Endothelial cell of umbilical vein (primary cell): Measurements from ENCODE around the gene FXR1. TPM values are rescaled to one million over a fixed set of nuclear protein-coding genes. Genes with fewer than 3 reads are reported as not detected.

Experiments used
- BruUV-seq: library from RNA; stranded (reverse); fragments of 400-500 nt; replicated peaks from 2 replicates; lab custom pipeline; 2021; lab: Mats Ljungman, UMichigan
- CTCF ChIA-PET: fragments of 300-600, 350-600 bp; sonication (Branson Sonifier 250); formaldehyde crosslinking; loops from one replicate; lab custom pipeline; 2021; ENCODE audit warnings: antibody characterized with exemption, inconsistent platforms; lab: Charles Lee
- POLR2A ChIA-PET: fragments of 300-600, 350-600 bp; sonication (Branson Sonifier 250); formaldehyde crosslinking; loops from one replicate; lab custom pipeline; 2021; ENCODE audit warnings: antibody characterized with exemption, inconsistent platforms; lab: Charles Lee
- DNase-seq: peaks from one replicate; pipeline ENCODE4 v3.0.0-alpha.2; 2011; ENCODE audit warnings: low read depth, low spot score
- FAIRE-seq: peaks from 2 replicates; lab custom pipeline; 2011; peaks lifted over from hg19 to GRCh38; lab: Jason Lieb, UNC
- H2AFZ ChIP-seq: 2 replicates; pipeline ENCODE4 v1.6.0; 2012; ENCODE audit warnings: low read depth, low read length, control low read depth, inconsistent platforms
- H3K27ac ChIP-seq: 2 replicates; pipeline ENCODE4 v1.5.1; 2011; ENCODE audit warnings: low read depth, mild to moderate bottlenecking, control low read depth, low read length, moderate library complexity; ENCODE audit not compliant: insufficient read depth
- H3K27me3 ChIP-seq, 2 experiments: 2 replicates each; pipeline versions ENCODE4 v1.6.0 to v1.6.1; 2011; ENCODE audit warnings: low read length in 2 of 2, mixed read lengths in 1 of 2; ENCODE audit not compliant: control insufficient read depth in 2 of 2, insufficient read depth in 2 of 2
- H3K36me3 ChIP-seq, 2 experiments: 2 replicates in 1 of 2; 3 replicates in 1 of 2; pipeline ENCODE4 v1.5.1; 2011; ENCODE audit warnings: low read length in 2 of 2, mild to moderate bottlenecking in 1 of 2, moderate library complexity in 1 of 2; ENCODE audit not compliant: control insufficient read depth in 2 of 2, insufficient read depth in 2 of 2; ENCODE audit errors: extremely low read depth in 1 of 2
- H3K4me1 ChIP-seq: 3 replicates; pipeline ENCODE4 v1.5.1; 2011; ENCODE audit warnings: mild to moderate bottlenecking, low read length; ENCODE audit not compliant: control insufficient read depth, insufficient read depth; ENCODE audit errors: extremely low read depth
- H3K4me2 ChIP-seq: 2 replicates; pipeline ENCODE4 v1.6.1; 2011; ENCODE audit warnings: low read length, control low read depth, mixed read lengths; ENCODE audit not compliant: insufficient read depth
- H3K4me3 ChIP-seq, 3 experiments: fragments of 200-600 bp in 1 of 3; sonication (generic), shearing (Covaris generic) in 1 of 3; replicated peaks in 1 of 3; 2 replicates each; pipeline ENCODE4 v1.5.1; 2011 to 2016; ENCODE audit warnings: control low read depth in 3 of 3, low read length in 3 of 3, mild to moderate bottlenecking in 2 of 3, inconsistent platforms in 1 of 3, low read depth in 1 of 3, moderate library complexity in 1 of 3; ENCODE audit not compliant: insufficient read depth in 1 of 3
- H3K79me2 ChIP-seq: 2 replicates; pipeline ENCODE4 v1.6.0; 2012; ENCODE audit warnings: low read length, inconsistent platforms; ENCODE audit not compliant: control insufficient read depth, insufficient read depth
- H3K9ac ChIP-seq: replicated peaks from 2 replicates; pipeline ENCODE3; 2011; ENCODE audit warnings: low read length, control low read depth; ENCODE audit not compliant: insufficient read depth; ENCODE audit errors: extremely low read depth
- H3K9me1 ChIP-seq: replicated peaks from 3 replicates; pipeline ENCODE4 v1.6.0; 2011; ENCODE audit warnings: mild to moderate bottlenecking, low read length; ENCODE audit not compliant: control insufficient read depth, insufficient read depth; ENCODE audit errors: extremely low read depth
- H3K9me3 ChIP-seq: replicated peaks from 2 replicates; pipeline ENCODE4 v1.5.1; 2012; ENCODE audit warnings: low read length, inconsistent platforms; ENCODE audit not compliant: control insufficient read depth, insufficient read depth
- H4K20me1 ChIP-seq: replicated peaks from 2 replicates; pipeline ENCODE3; 2011; ENCODE audit warnings: mild to moderate bottlenecking, low read length; ENCODE audit not compliant: control insufficient read depth, insufficient read depth; ENCODE audit errors: extremely low read depth
- EZH2 ChIP-seq: IDR thresholded peaks from 2 replicates; pipeline ENCODE4 v1.6.1; 2012; ENCODE audit warnings: borderline replicate concordance, low read depth, mild to moderate bottlenecking, moderate library complexity, low read length, inconsistent platforms; ENCODE audit not compliant: severe bottlenecking
- FOS ChIP-seq: IDR thresholded peaks from 2 replicates; pipeline ENCODE4 v1.6.1; 2011; ENCODE audit warnings: mild to moderate bottlenecking, low read length, moderate library complexity, borderline replicate concordance; ENCODE audit not compliant: insufficient read depth
- GATA2 ChIP-seq: IDR thresholded peaks from 2 replicates; pipeline ENCODE4 v1.7.0; 2011; ENCODE audit warnings: low read depth, mild to moderate bottlenecking, moderate library complexity, mixed read lengths, low read length; ENCODE audit not compliant: insufficient read length, insufficient read depth
- JUN ChIP-seq: IDR thresholded peaks from 2 replicates; pipeline ENCODE4 v1.6.1; 2011; ENCODE audit warnings: borderline replicate concordance, low read depth; ENCODE audit not compliant: insufficient read length, insufficient read depth
- MYC ChIP-seq: IDR thresholded peaks from one replicate; pipeline ENCODE4 v1.6.1; 2011; ENCODE audit warnings: mild to moderate bottlenecking, low read depth, low read length
- POLR2A ChIP-seq: IDR thresholded peaks from 2 replicates; pipeline ENCODE4 v1.6.1; 2012; ENCODE audit warnings: low read depth, mild to moderate bottlenecking, control low read depth, low read length
- POLR2AphosphoS5 ChIP-seq: IDR thresholded peaks from 2 replicates; pipeline ENCODE4 v1.6.1; 2012; ENCODE audit warnings: low read depth, mild to moderate bottlenecking, control low read depth, low read length, moderate library complexity; ENCODE audit not compliant: insufficient read depth
- dilution Hi-C: fragments of 300-500 bp; cut with MboI; formaldehyde crosslinking; loops from one replicate; pipeline ENCODE4 v1.15.0; 2019; ENCODE audit warnings: low sequenced_read_pairs; ENCODE audit not compliant: extremely low pct_ligation_motif_present
- intact Hi-C: fragments of 100-400 bp; cut with micrococcal nuclease; formaldehyde crosslinking; loops from one replicate; pipeline ENCODE4 v1.10.0; 2022
- polyA plus RNA-seq, 4 experiments: library from polyadenylated mRNA; depleted of rRNA in 3 of 4; stranded (reverse) in 3 of 4; unstranded in 1 of 4; fragments of >200 nt; gene quantifications; 2 replicates each; pipeline versions ENCODE4 v1.2.1 to v1.2.3, GENCODE V29; 2011 to 2012; ENCODE audit warnings: missing spikeins in 1 of 4
- total RNA-seq: library from RNA; stranded (reverse); gene quantifications from 2 replicates; pipeline ENCODE4 v1.2.3, GENCODE V29; 2021
- TF ChIP-seq, protein P1 (sequence below): IDR thresholded peaks from 2 replicates; pipeline ENCODE4 v1.6.1; 2011; ENCODE audit not compliant: insufficient read depth, insufficient read length
- TF ChIP-seq, protein P2 (sequence below), 2 donors: IDR thresholded peaks; 1 replicate in 1 of 2; 2 replicates in 1 of 2; pipeline ENCODE4 v1.5.1; 2011; ENCODE audit warnings: low read length in 2 of 2, mild to moderate bottlenecking in 2 of 2, moderate library complexity in 2 of 2, control low read depth in 1 of 2, inconsistent platforms in 1 of 2, low read depth in 1 of 2; ENCODE audit not compliant: insufficient read depth in 1 of 2; ENCODE audit errors: extremely low read depth in 1 of 2

The FXR1 gene
- total and polyA plus RNA-seq, 2 donors (not counting 3 experiments of a cell fraction or from before 2014, with no cell fraction given) = 87.3 to 186 TPM

DNA sequence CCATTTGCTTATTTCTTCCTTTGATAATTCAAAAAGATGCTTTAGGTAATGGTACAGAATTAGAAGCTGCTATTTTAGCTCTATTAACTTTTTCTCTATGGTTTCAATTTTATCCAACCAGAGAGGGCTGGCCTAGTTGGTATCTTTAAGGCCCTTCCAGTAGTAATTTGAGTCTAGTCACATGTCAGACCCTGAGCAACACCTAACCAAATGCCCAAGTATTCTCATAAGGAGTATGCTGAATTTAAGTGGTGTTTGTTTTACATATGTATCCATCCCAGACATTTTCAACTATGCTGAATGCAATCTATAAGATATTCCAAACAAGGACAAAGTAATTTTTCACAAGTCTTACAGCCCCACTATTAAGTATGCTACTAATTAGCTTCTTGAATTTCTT is 67.5 kb downstream of the FXR1 start:
- no peak for DNase-seq
- Histone ChIP-seq H4K20me1 (no peaks in the 10 kb centered on the region), H3K4me2 (no peak overlapping the region), H3K9me3 (no peaks in the 10 kb centered on the region), H3K9me1 (no peaks in the 10 kb centered on the region), H3K79me2 (no peaks in the 10 kb centered on the region), H3K9ac (no peak overlapping the region), H3K4me3 (no peak overlapping the region), H3K27me3 (no peaks in the 10 kb centered on the region), H2AFZ (no peak overlapping the region), H3K4me1 (no peaks in the 10 kb centered on the region), H3K27ac (no peak overlapping the region), H3K36me3 (peaks cover 2 to 6% of the 10 kb centered on the region in 2 experiments)
- ChIA-PET CTCF (interaction anchor here (0.8 kb wide), 1 partner anchor 10 kb away, joined by 3 read pairs; no protein-coding TSS in a partner anchor), POLR2A (no interaction called here)
- no peak for FAIRE-seq
- BruUV-seq = no TSS peak
- TF ChIP-seq MYC (no peak), POLR2A (no peak), POLR2AphosphoS5 (no peak), EZH2 (no peak)
- TF ChIP-seq, protein P1, sequence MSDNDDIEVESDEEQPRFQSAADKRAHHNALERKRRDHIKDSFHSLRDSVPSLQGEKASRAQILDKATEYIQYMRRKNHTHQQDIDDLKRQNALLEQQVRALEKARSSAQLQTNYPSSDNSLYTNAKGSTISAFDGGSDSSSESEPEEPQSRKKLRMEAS = no peak
- intact Hi-C loops = loop anchor here (10.0 kb wide), 2 partner anchors 375 to 735 kb away; partner anchors contain the start of genes SOX2 and TTC14
- dilution Hi-C loops = no loop called here

DNA sequence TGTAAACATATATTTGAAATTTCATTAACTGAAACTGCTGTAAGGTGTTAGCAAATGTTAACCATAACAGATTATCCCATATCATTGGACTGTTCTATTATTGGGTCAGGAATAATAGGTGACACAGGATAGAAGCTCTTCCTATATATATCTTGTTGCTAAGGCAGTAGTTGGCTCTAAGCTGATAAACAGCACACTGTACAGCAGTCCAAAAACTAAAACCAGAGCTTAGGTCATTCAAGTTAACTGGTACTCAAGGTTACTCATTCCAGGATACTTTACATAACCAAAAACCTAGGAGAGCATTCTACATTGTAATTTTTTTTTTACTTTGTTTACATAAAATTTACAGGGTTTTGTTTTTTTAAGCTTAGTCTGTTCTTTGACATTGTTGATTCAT is 68.1 kb downstream of the FXR1 start:
- dilution Hi-C loops (no loop called here), intact Hi-C loops (loop anchor here (10.0 kb wide), 2 partner anchors 376 to 734 kb away; partner anchors contain the start of genes SOX2 and TTC14)
- Histone ChIP-seq H3K9me3 (no peaks in the 10 kb centered on the region), H3K27me3 (no peaks in the 10 kb centered on the region), H3K9ac (no peak overlapping the region), H3K36me3 (peaks cover 2 to 6% of the 10 kb centered on the region in 2 experiments), H4K20me1 (no peaks in the 10 kb centered on the region), H3K79me2 (no peaks in the 10 kb centered on the region), H3K4me1 (no peaks in the 10 kb centered on the region), H3K4me3 (no peak overlapping the region), H3K4me2 (no peak overlapping the region), H2AFZ (no peak overlapping the region), H3K9me1 (no peaks in the 10 kb centered on the region), H3K27ac (no peak overlapping the region)
- CTCF ChIA-PET = interaction anchor here (0.8 to 0.9 kb wide), 2 partner anchors 10 to 17 kb away, joined by 3 read pairs; no protein-coding TSS in a partner anchor
- no TSS peak for BruUV-seq
- no peak for TF ChIP-seq FOS
- TF ChIP-seq EZH2 = no peak
- TF ChIP-seq GATA2 = no peak
- no peak for TF ChIP-seq JUN
- TF ChIP-seq, protein P1 = no peak
- TF ChIP-seq MYC = no peak
- no peak for TF ChIP-seq POLR2A
- TF ChIP-seq, protein P2, sequence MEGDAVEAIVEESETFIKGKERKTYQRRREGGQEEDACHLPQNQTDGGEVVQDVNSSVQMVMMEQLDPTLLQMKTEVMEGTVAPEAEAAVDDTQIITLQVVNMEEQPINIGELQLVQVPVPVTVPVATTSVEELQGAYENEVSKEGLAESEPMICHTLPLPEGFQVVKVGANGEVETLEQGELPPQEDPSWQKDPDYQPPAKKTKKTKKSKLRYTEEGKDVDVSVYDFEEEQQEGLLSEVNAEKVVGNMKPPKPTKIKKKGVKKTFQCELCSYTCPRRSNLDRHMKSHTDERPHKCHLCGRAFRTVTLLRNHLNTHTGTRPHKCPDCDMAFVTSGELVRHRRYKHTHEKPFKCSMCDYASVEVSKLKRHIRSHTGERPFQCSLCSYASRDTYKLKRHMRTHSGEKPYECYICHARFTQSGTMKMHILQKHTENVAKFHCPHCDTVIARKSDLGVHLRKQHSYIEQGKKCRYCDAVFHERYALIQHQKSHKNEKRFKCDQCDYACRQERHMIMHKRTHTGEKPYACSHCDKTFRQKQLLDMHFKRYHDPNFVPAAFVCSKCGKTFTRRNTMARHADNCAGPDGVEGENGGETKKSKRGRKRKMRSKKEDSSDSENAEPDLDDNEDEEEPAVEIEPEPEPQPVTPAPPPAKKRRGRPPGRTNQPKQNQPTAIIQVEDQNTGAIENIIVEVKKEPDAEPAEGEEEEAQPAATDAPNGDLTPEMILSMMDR (IDR thresholded peaks at IDR 0.05; ENCODE audit: extremely low read depth in 1 of 2, insufficient read depth in 1 of 2, low read depth in 1 of 2, low read length in 2 of 2) = no peak
- FAIRE-seq = no peak
- POLR2A ChIA-PET = no interaction called here
- no peak for DNase-seq
